Activated effector memory CD4-positive, alpha-beta T cell treated with anti-CD3 and anti-CD28 coated beads, Interleukin-2, amount 50 U/mL, for 16 hours (primary cell): Measurements from ENCODE around the gene COA3.
"Not testable (repeated sequence)": the region's sequence is repeated elsewhere in the genome, so short reads cannot be mapped to it uniquely, and the experiment has no call there.

ENCODE experiments used
- DNase-seq: peaks from one replicate; pipeline ENCODE4 v3.0.0-alpha.2; 2020

Gene COA3

DNA sequence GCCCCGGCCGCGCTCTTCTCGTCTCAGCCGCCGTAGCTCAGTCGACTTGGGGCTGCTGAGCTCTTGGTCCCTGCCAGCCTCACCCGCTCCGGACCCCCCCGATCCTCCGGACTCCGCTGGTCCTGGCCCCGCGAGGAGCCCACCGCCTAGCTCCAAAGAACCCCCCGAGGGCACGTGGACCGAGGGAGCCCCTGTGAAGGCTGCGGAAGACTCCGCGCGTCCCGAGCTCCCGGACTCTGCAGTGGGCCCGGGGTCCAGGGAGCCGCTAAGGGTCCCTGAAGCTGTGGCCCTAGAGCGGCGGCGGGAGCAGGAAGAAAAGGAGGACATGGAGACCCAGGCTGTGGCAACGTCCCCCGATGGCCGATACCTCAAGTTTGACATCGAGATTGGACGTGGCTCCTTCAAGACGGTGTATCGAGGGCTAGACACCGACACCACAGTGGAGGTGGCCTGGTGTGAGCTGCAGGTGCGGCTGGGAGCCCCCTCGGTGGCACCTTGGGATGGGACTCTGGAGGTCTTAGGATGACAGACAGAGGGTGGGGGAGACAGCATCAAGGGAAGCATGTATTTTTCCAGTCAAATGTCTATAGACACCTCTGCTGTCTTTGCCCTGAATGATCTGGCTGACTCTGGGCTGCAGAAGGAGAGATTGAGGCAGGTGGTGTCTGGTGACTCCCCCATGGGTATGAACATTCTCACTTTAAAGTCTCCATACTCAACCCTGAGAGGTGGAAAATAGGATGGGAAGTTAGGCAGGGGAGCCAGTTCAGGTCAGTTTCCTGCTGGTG is 17.5 kb downstream of the COA3 start:
- no peak for DNase-seq

GRCh38 chr17:42779936-42780850 is 18.3 kb downstream of the COA3 start, which contains the start of gene WNK4:
Gene WNK4, plus strand, starts transcription at chr17:42780610. Its CDS starts 89 bp downstream, at chr17:42780699.
- no peak for DNase-seq

GRCh38 chr17:42779304-42779935 is 19.1 kb downstream of the COA3 start:
- no peak for DNase-seq

DNA sequence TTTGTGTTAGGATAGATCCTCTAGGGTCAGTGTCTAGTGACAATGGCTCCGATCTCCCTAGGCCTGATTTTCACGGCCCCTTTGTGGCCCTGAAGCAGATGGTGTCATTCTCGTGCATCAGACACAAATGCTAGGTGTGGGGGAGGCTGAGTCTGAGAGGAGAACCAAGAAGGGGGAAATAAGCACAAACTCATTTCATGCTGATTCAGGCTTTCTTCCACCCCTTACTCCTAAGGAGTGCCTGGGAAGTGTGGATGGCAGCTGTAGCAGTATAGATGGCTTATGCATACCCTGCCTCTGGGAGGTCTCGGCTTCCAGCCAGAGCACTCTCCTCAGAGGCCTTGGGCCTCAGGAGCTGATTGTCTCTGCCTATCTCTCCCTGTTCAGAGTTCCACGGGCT is 19.9 kb downstream of the COA3 start:
- DNase-seq = no peak

GRCh38 chr17:42775534-42776098 is 22.9 kb downstream of the COA3 start:
- no peak for DNase-seq

- DNase-seq = no peak
Measured at GRCh38 chr17:42774066-42774745, 24.3 kb downstream of the COA3 start.

GRCh38 chr17:42773290-42774035 is 25.0 kb downstream of the COA3 start, which contains the start of gene VPS25:
Gene VPS25, plus strand, starts transcription at chr17:42773449. Its CDS starts 27 bp downstream, at chr17:42773476.
- DNase-seq = peak; percentile 91

GRCh38 chr17:42772945-42773289 is 25.6 kb downstream of the COA3 start:
- no peak for DNase-seq

GRCh38 chr17:42769964-42770363 is 28.5 kb downstream of the COA3 start:
- DNase-seq = not testable (repeated sequence)

DNA sequence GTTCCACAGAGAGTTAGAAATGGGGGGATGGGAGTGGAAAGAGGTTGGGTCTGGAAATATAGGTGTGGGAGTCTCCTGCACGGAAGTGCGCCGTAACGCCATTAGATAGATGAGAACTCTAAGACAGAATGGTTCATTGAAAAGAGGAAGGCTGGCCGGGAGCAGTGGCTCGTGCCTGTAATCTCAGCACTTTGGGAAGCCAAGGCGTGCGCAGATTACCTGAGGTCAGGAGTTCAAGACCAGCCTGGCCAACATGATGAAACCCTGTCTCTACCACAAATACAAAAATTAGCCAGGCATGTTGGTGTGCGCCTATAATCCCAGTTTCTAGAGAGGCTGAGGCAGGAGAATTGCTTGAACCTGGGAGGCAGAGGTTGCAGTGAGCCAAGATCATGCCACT is 30.5 kb downstream of the COA3 start:
- DNase-seq = not testable (repeated sequence)

DNA sequence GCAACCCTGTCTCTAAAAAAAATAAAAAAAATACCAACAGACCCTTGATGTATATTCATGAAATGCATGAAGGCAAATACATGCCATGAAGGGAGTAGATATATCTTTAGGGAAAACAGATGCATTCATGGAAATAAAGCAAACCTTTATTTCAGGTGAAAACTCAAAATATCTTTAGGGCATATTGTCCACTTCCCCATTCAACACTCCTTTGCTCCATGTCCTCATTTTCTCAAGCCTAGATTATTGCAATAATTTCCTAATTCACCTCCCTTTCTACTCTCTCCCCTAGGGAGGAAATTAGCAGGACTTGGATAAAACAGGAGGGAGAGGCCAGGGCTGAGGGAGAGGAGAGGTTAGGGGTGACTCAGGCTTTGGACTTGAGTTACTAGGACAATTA is 31.0 kb downstream of the COA3 start:
- DNase-seq = no peak

DNA sequence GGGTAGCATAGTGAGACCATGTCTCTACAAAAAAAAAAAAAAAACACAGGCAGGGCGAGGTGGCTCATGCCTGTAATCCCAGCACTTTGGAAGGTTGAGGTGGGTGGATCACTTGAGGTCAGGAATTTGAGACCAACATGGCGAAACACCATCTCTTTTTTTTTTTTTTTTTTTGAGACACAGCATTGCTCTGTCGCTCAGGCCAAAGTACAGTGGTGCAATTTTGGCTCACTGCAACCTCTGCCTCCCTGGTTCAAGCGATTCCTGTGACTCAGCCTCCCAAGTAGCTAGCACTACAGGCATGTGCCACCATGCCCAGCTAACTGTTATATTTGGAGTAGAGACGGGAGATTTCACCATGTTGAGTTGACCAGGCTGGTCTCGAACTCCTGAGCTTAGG is 32.4 kb downstream of the COA3 start:
- no peak for DNase-seq

GRCh38 chr17:42761638-42762037 is 36.9 kb downstream of the COA3 start:
- no peak for DNase-seq

DNA sequence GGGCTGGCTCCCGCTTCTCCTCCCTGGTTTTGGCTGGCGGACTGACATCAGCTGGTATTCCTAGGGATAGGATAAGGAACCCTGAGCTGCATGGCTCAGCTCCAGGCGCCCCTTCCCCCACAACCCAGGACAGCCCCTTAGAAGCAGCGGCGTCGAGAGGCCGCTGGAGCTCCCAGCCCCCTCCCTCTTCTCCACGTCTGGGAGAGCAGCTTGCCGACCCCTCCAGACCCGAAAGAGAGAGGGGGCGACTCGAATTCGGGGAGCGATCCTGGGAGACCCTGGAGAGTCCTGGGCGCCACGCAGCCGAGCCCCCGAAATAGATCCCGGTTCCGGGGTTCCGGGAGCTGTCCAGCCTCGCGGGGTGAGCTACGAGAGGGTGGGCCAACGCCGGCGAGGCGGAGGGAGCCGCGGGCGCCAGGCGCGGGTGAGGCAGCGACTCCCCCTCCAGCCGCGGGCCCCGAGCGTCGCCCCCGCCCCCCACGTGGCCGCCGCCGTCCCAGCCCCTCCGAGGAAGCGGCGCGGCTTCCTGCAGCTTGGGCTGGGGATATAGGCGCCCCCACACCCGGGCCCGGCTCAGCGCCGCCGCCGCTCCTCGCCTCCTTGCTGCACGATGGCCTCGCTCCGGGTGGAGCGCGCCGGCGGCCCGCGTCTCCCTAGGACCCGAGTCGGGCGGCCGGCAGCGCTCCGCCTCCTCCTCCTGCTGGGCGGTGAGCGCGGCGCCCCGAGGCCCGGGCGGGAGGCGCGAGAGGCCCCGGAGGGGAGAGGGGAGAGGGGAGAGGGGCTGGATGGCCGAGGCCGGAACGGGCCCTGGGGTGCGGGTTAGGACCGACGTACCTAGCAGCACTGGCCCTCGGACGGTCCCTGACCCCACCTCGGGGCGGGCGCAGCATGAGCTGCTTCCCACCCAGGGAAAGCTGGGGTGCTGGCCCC is 37.6 kb downstream of the COA3 start, which contains the start of gene RAMP2:
Gene RAMP2 (plus strand): TSS at position 576 of the 930 bp plus-strand sequence. CDS start 35 bp downstream, at position 611.
- no peak for DNase-seq

DNA sequence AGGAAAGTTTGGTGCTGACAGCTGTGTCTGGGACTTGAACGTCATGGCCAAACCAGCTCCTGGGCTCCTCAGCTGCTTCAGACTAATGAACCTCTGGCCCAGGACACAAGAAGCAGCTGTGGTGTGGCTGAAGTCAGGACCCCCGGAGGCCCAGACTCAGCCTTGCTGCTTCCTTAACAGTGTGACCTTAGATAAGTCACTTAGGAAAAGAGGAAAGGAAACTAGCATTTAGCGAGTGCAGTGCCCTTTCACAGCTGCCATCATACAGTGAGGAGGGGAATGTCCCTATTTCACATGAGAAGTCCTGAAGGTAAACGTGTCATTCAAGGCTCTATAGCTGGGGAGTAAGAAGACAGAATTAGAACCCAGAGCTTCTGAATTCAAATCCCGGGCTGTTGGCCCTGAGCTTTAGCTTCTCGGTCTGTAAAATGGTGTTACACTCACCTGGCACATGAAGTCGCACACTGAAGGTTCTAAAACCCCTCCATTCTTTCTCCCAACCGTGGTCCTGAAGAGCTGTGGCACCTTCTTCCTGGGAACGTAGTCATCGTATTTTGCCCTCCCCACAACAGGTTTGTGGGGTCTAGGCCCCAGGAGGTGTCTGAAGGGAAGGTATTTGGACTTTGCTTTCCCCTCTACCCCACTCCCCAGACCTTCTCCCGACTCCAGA is 38.4 kb downstream of the COA3 start:
- DNase-seq = no peak

GRCh38 chr17:42754782-42755181 is 43.7 kb downstream of the COA3 start:
- no peak for DNase-seq

DNA sequence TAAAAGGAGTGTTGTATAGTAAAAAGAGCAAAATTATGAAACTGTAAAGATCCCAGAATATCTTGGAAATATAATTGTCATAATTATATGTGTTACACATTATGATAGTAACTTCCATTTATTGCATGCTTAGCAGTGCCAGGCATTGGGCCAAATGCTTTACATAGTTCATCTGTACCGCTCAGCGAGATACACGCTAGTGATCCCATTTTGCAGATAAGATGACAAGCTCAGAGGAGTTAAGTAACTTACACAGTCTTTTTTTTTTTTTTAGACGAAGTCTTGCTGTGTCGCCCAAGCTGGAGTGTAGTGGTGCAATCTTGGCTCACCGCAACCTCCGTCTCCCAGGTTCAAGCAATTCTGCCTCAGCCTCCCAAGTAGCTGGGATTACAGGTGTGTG is 46.9 kb downstream of the COA3 start:
- DNase-seq = no peak

GRCh38 chr17:42750739-42751344 is 47.7 kb downstream of the COA3 start:
- no peak for DNase-seq
